ENCODE data around the gene KNL1. TPM values are rescaled to one million over a fixed set of nuclear protein-coding genes. Genes with fewer than 3 reads are reported as not detected.

KNL1 gene
- total and polyA plus RNA-seq, 7 donors = under 0.01 to 5.9 (median 0.57) TPM; not detected in 1

GRCh38 chr15:40706121-40706520 lies 112.1 kb downstream of the KNL1 start:
- H3K36me3 ChIP-seq = no peaks in the 10 kb centered on the region
- no peaks in the 10 kb centered on the region for H3K9me3 ChIP-seq
- H3K27ac ChIP-seq = no peak overlapping the region
- no peaks in the 10 kb centered on the region for H3K4me1 ChIP-seq
- DNase-seq = no peak
- TF ChIP-seq POLR2A (IDR thresholded peaks at IDR 0.05) (no peak), POLR2AphosphoS5 (IDR thresholded peaks at IDR 0.05) (no peak), CTCF (IDR thresholded peaks at IDR 0.05) (no peak), EP300 (IDR thresholded peaks at IDR 0.05) (no peak)
- no peaks in the 10 kb centered on the region for H3K27me3 ChIP-seq
- H3K4me3 ChIP-seq = no peak overlapping the region
- intact Hi-C loops (cut with DNase I) = no loop called here
- 19 to 69% methylated on average over 2 of the region's 2 CpGs for WGBS, 2 donors

Small RNA genes lying within 50 kb of the gene (small RNA-seq; reads per million reads assigned to genes)
- 0 reads per million in 3 donors for gene RF00017
- gene RN7SL376P = 0 reads per million in 3 donors

Other genes with a start within 250 kb of the KNL1 start
- gene PHGR1, start 243.2 kb upstream of the KNL1 start, total RNA-seq = 1 to 10 TPM in 1 of 4 donors, not detected in 3; 8.2 TPM
- over 10,000 TPM; 12,817 to 35,077 (median 19,474) TPM for gene PHGR1, start 243.2 kb upstream of the KNL1 start, polyA plus RNA-seq
- gene DISP2, start 236.0 kb upstream of the KNL1 start, total RNA-seq = 1 to 10 TPM in 1 of 4 donors, under 1 TPM in 3; 0.16 to 1.1 (median 0.38) TPM
- gene DISP2, start 236.0 kb upstream of the KNL1 start, polyA plus RNA-seq = 1 to 10 TPM; 1.8 to 3.0 (median 2.8) TPM
- 10 to 100 TPM in 1 of 4 donors, 1 to 10 TPM in 3; 5.0 to 13.8 (median 6.6) TPM for gene KNSTRN, start 211.5 kb upstream of the KNL1 start, total RNA-seq
- gene KNSTRN, start 211.5 kb upstream of the KNL1 start, polyA plus RNA-seq = 10 to 100 TPM in 1 of 3 donors, 1 to 10 TPM in 2; 6.0 to 18.9 (median 9.5) TPM
- gene IVD, start 188.5 kb upstream of the KNL1 start, total RNA-seq = 10 to 100 TPM; 33.2 to 59.9 (median 55.4) TPM
- 10 to 100 TPM; 28.8 to 56.0 (median 33.1) TPM for gene IVD, start 188.5 kb upstream of the KNL1 start, polyA plus RNA-seq
- 10 to 100 TPM in 1 of 4 donors, 1 to 10 TPM in 3; 7.7 to 16.3 (median 9.3) TPM for gene BAHD1, start 153.3 kb upstream of the KNL1 start, total RNA-seq
- gene BAHD1, start 153.3 kb upstream of the KNL1 start, polyA plus RNA-seq = 10 to 100 TPM in 2 of 3 donors, 1 to 10 TPM in 1; 9.6 to 20.2 (median 14.1) TPM
- gene CHST14, start 123.3 kb upstream of the KNL1 start, total RNA-seq = 10 to 100 TPM in 1 of 4 donors, 1 to 10 TPM in 3; 6.4 to 10.2 (median 7.4) TPM
- gene CHST14, start 123.3 kb upstream of the KNL1 start, polyA plus RNA-seq = 1 to 10 TPM; 1.2 to 6.2 (median 1.2) TPM
- 10 to 100 TPM; 21.4 to 55.3 (median 40.5) TPM for gene CCDC32, start 29.2 kb upstream of the KNL1 start, total RNA-seq
- gene CCDC32, start 29.2 kb upstream of the KNL1 start, polyA plus RNA-seq = 10 to 100 TPM; 28.8 to 43.0 (median 31.0) TPM
- gene RPUSD2, start 24.9 kb upstream of the KNL1 start, total RNA-seq = 10 to 100 TPM in 2 of 4 donors, 1 to 10 TPM in 2; 8.3 to 13.3 (median 10.0) TPM
- 10 to 100 TPM in 1 of 3 donors, 1 to 10 TPM in 2; 4.6 to 10.8 (median 6.0) TPM for gene RPUSD2, start 24.9 kb upstream of the KNL1 start, polyA plus RNA-seq
- gene RAD51, start 100.9 kb downstream of the KNL1 start, total RNA-seq = 1 to 10 TPM in 2 of 4 donors, not detected in 2; 1.1 to 1.5 TPM
- 1 to 10 TPM; 4.2 to 9.8 (median 4.2) TPM for gene RAD51, start 100.9 kb downstream of the KNL1 start, polyA plus RNA-seq
- gene RMDN3, start 161.0 kb downstream of the KNL1 start, total RNA-seq = 10 to 100 TPM; 20.8 to 26.4 (median 22.4) TPM
- 10 to 100 TPM in 1 of 3 donors, 1 to 10 TPM in 2; 7.9 to 32.7 (median 9.6) TPM for gene RMDN3, start 161.0 kb downstream of the KNL1 start, polyA plus RNA-seq
- gene GCHFR, start 169.8 kb downstream of the KNL1 start, total RNA-seq = 10 to 100 TPM in 3 of 4 donors, 1 to 10 TPM in 1; 2.2 to 27.8 (median 15.8) TPM
- gene GCHFR, start 169.8 kb downstream of the KNL1 start, polyA plus RNA-seq = 10 to 100 TPM; 45.0 to 71.7 (median 54.6) TPM
- under 1 TPM in 3 of 4 donors, not detected in 1; 0.28 to 0.71 (median 0.66) TPM for gene C15orf62, start 175.7 kb downstream of the KNL1 start, total RNA-seq
- gene C15orf62, start 175.7 kb downstream of the KNL1 start, polyA plus RNA-seq = 1 to 10 TPM in 1 of 3 donors, not detected in 2; 1.1 TPM
- 10 to 100 TPM; 17.5 to 49.6 (median 29.9) TPM for gene ZFYVE19, start 212.8 kb downstream of the KNL1 start, total RNA-seq
- gene ZFYVE19, start 212.8 kb downstream of the KNL1 start, polyA plus RNA-seq = 10 to 100 TPM; 14.4 to 32.4 (median 28.7) TPM
- 10 to 100 TPM in 2 of 4 donors, 1 to 10 TPM in 2; 9.1 to 25.8 (median 12.8) TPM for gene DNAJC17, start 213.2 kb downstream of the KNL1 start, total RNA-seq
- 10 to 100 TPM; 46.5 to 56.4 (median 46.8) TPM for gene DNAJC17, start 213.2 kb downstream of the KNL1 start, polyA plus RNA-seq
- not detected for gene PPP1R14D, start 234.5 kb downstream of the KNL1 start, total RNA-seq
- gene PPP1R14D, start 234.5 kb downstream of the KNL1 start, polyA plus RNA-seq = 100 to 1,000 TPM; 211 to 395 (median 212) TPM
- 1 to 10 TPM; 1.1 to 3.8 (median 1.9) TPM for gene SPINT1, start 249.8 kb downstream of the KNL1 start, total RNA-seq
- 100 to 1,000 TPM in 1 of 3 donors, 10 to 100 TPM in 2; 52.5 to 146 (median 56.5) TPM for gene SPINT1, start 249.8 kb downstream of the KNL1 start, polyA plus RNA-seq